ENCODE measurements around the gene IGSF11.

IGSF11 gene

DNA sequence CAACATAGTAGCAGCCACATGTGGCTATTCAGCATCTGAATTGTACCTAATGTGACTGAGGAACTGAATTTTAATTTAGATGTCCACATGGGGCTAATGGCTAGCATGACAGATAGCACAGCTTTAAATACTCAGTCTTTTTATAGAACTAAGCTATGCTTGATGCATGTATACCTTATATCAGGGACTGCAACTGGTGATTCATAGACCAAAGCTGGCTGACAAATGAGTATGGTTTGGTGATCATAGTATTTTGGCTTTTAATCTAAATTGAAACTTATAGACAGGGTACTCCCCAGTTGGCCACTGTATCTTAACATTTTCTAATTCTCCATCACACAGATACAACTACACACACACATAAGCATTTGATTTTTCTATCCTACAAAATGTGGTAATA lies 83.6 kb downstream of the IGSF11 start:
- DNase-seq (ENCODE audit: low read depth in 2 of 2, low spot score in 1 of 2), result no peak

GRCh38 chr3:118949113-118949760 lies 85.4 kb downstream of the IGSF11 start:
- no peak for DNase-seq (ENCODE audit: low read depth in 2 of 2, low spot score in 1 of 2)

GRCh38 chr3:118948146-118948545 lies 86.5 kb downstream of the IGSF11 start:
- no peak for DNase-seq (ENCODE audit: low read depth in 2 of 2, low spot score in 1 of 2)

GRCh38 chr3:118946449-118946848 lies 88.2 kb downstream of the IGSF11 start:
- no peak for DNase-seq (ENCODE audit: low read depth in 2 of 2, low spot score in 1 of 2)

- DNase-seq (ENCODE audit: low read depth in 2 of 2, low spot score in 1 of 2), result no peak
Observed at GRCh38 chr3:118945834-118946233, 88.8 kb downstream of the IGSF11 start.

DNA sequence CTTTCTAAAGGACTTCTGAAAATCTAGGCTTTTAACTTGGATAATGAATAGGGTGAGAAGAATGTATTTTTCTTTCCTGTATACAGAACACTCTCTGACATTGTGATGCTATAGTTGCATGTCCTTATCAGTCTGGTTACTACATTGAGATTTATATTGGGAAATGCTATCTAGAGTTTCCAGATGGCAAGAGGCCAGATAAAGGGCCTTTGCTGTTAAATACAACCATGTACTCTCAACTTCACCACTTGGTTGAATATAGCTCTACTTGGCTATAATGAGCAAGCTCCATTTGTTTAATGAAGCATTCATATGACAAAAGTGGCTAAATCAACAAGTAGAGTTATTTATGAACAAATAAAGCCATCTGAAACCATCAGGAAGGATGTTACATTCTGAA lies 91.0 kb downstream of the IGSF11 start:
- DNase-seq (ENCODE audit: low read depth in 2 of 2, low spot score in 1 of 2), result no peak

- no peak for DNase-seq (ENCODE audit: low read depth in 2 of 2, low spot score in 1 of 2)
Observed at GRCh38 chr3:118942671-118943070, 92.0 kb downstream of the IGSF11 start.

DNA sequence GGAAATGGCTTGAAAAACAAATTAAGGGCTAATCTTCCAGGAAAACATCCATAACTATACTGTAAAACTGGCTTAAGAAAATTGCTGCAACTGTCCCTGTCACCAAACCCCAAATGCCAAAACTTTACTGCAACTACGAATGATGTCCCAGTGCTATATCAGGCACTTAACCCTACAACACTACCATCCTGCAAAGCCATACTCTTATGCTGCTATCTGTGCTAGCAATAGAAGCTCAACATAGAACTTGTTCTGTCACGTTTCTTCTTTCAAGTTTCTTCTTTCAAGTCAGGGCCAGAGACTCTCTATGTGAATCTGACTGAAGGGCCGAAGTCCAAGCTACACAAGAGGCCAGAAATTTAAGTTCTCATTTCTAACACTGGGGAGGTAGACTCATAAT lies 92.5 kb downstream of the IGSF11 start:
- DNase-seq (ENCODE audit: low read depth in 2 of 2, low spot score in 1 of 2), result no peak

- no peak for DNase-seq (ENCODE audit: low read depth in 2 of 2, low spot score in 1 of 2)
Observed at GRCh38 chr3:118941236-118941635, 93.4 kb downstream of the IGSF11 start.

GRCh38 chr3:118938183-118938961 lies 96.3 kb downstream of the IGSF11 start:
- DNase-seq (ENCODE audit: low read depth in 2 of 2, low spot score in 1 of 2), result no peak

- no peak for DNase-seq (ENCODE audit: low read depth in 2 of 2, low spot score in 1 of 2)
Observed at GRCh38 chr3:118936811-118937210, 97.8 kb downstream of the IGSF11 start.

DNA sequence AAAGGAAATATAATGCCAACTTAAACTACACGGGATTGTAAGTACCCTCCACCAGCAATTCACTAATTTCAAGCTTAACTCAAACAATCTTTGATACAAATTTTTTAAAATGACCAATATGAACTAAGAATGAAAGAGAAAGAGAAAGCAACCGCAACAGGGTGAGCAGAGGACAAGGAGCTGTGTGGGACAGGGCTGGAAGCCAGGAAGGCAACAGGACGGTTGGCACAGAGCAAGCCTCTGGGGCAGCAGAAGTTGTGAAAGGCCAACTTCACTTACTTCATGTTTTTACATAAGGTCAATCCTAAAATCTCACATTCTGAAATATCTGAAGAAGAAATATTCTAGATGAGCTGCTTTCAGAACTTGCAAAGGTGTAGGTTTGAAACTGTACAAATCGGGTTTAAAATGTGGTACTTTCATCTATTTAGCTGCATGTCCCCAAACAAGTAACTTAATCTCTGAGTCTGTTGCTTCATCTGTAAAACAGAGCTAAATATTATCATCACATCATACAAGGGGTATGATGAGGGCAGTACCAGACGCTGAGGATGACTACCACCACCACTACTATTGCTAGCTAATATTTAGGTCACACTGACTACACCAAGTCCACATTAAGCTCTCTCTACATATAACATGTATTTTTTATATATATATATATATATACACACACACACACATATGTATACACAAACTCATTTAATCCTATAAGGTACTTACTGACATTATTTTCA lies 101.7 kb downstream of the IGSF11 start:
- no peak for DNase-seq (ENCODE audit: low read depth in 2 of 2, low spot score in 1 of 2)

- no peak for DNase-seq (ENCODE audit: low read depth in 2 of 2, low spot score in 1 of 2)
Observed at GRCh38 chr3:118931996-118932395, 102.7 kb downstream of the IGSF11 start.

- no peak for DNase-seq (ENCODE audit: low read depth in 2 of 2, low spot score in 1 of 2)
Observed at GRCh38 chr3:118927449-118927848, 107.2 kb downstream of the IGSF11 start.

GRCh38 chr3:118912188-118912587 lies 122.5 kb downstream of the IGSF11 start:
- DNase-seq (ENCODE audit: low read depth in 2 of 2, low spot score in 1 of 2), result no peak

DNA sequence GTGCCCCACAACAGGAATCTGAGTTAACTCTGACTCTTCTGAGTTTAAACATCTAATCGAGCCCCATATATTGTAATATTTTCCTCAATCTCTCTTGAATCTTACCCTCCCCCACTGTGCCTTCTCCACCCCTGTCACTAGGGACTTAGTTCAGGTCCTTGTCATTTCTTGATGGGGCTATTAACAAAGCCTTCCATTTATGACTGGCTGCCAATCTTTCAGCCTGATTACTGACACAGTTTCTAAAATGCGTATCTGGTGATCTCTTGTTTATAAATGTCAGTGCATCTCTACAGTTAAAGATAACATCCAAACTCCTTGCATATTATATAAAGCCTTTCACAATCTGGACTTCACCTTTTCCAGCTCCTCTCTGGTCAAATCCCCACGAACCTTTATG lies 124.3 kb downstream of the IGSF11 start:
- DNase-seq (ENCODE audit: low read depth in 2 of 2, low spot score in 1 of 2), result no peak

DNA sequence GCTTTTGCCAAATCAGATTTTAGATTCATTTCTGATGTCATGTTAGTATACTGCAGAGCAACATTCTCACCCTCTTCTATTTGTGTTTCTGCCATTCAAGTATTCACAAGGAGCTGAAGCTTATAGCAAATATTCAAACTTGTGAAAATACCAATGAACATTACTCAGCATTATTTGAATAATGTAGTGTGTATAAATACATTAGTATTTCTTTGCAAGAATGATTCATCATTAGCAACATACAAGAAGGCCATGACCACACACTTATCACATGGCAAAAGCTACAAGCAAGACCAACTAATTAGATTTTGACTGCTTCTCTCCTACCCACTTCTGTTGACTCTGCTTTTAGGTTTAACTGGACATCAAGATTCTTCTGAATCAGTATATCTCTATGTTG lies 124.9 kb downstream of the IGSF11 start:
- DNase-seq (ENCODE audit: low read depth in 2 of 2, low spot score in 1 of 2), result no peak

DNA sequence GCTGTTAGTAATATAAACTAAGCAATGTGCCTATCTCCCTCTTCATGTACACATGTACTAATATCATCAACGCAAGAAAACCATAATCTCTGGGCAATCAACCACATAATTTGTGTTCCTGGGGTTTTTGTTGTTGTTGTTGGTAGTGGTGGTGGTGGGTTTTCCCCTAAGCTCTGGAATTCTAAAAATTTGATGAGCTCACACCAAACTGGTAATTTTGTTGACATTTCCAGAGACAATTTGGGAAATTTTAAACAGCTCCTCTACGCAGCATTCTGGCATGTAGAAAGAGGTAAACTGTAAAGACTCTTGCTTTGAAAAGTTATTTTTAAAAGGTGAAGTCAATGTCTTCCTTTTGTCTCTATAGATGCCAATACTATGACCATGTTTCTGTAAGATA lies 126.7 kb downstream of the IGSF11 start:
- DNase-seq (ENCODE audit: low read depth in 2 of 2, low spot score in 1 of 2), result no peak

DNA sequence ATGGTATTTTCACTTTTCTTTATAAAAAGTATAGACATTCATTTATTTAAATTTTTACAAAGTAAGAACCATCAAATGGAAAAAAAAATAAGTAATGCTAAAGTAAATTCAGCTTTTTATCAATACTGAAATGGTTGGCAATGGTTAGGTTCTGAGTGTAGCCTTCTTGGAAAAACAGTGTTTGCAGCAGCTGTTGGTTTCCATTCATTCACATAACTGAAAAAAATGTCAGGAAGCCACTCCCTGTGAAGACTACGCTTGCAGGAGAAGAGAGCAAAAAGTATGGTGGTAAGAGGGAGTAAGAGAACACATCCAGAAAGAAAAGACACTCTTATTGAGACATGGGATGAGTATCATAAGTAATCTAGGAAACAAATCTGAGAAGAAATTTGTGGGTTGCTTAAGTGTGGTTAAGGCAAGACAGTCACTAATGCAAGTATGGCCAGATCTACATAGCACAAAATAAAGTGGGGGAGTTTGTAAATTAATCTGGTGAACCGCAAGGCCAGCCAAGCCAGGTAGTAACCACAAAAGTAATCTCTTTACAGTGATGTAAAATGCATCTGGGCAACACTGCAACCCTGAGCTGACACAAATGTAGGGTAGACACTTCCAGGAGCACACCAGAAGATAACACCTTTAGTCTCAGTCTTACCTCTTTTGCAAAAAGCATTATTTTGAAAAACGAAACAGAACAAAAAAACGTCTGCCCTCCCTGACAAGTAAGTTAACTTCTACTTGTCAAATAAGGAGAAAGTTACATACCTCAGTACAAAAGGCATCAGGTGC lies 133.7 kb downstream of the IGSF11 start:
- DNase-seq (ENCODE audit: low read depth in 2 of 2, low spot score in 1 of 2), result no peak

GRCh38 chr3:118890206-118890605 lies 144.4 kb downstream of the IGSF11 start:
- no peak for DNase-seq (ENCODE audit: low read depth in 2 of 2, low spot score in 1 of 2)

- no peak for DNase-seq (ENCODE audit: low read depth in 2 of 2, low spot score in 1 of 2)
Observed at GRCh38 chr3:118889691-118890090, 145.0 kb downstream of the IGSF11 start.
